GM12865 (cell line): ENCODE measurements around the gene MPV17.

Experiments used
- DNase-seq: peaks from one replicate; pipeline ENCODE4 v3.0.0; 2010; ENCODE audit warnings: low read depth
- H3K4me3 ChIP-seq: 2 replicates; pipeline ENCODE4 v1.5.1; 2011; ENCODE audit warnings: mild to moderate bottlenecking, low read depth, low read length, control low read depth
- TF ChIP-seq, protein P1 (sequence below): IDR thresholded peaks from 2 replicates; pipeline ENCODE4 v1.5.1; 2011; ENCODE audit warnings: low read length, control low read depth, low read depth, inconsistent platforms; ENCODE audit not compliant: insufficient read depth; ENCODE audit errors: missing control alignments

Gene MPV17

DNA sequence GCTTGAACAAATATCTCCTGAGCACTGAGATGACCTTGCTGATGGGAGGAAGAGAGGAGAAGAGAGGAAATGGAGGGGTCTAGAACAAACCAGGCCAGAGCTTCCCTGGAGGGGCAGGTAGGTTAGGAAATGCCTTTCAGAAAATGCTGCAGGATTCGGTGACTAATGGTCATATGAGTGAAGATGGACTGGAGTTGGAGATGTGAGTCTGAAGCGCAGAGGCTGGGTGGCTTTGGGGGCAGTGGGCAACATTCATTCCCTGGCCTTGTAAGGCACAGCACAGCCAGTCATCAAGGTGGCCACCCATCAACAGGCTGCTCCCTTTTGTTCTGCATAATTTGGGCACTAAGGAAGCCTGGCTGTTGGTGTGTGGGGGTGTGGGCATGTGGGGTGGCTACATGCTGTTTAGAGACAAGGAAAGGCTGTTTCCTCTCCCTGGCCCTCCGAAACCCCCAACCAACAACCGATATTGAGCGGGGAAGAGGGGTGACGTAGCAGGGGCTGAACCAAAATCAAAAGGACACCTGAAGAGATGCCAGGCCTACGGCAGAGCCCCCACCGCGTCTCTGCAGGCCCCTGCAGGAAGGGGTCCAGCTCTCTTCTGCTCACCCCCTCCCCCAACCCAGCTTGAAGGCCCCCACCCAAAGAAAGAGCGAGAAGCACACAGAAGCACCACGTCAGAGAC lies 61.5 kb downstream of the MPV17 start:
- no peak overlapping the region for H3K4me3 ChIP-seq
- TF ChIP-seq, protein P1, sequence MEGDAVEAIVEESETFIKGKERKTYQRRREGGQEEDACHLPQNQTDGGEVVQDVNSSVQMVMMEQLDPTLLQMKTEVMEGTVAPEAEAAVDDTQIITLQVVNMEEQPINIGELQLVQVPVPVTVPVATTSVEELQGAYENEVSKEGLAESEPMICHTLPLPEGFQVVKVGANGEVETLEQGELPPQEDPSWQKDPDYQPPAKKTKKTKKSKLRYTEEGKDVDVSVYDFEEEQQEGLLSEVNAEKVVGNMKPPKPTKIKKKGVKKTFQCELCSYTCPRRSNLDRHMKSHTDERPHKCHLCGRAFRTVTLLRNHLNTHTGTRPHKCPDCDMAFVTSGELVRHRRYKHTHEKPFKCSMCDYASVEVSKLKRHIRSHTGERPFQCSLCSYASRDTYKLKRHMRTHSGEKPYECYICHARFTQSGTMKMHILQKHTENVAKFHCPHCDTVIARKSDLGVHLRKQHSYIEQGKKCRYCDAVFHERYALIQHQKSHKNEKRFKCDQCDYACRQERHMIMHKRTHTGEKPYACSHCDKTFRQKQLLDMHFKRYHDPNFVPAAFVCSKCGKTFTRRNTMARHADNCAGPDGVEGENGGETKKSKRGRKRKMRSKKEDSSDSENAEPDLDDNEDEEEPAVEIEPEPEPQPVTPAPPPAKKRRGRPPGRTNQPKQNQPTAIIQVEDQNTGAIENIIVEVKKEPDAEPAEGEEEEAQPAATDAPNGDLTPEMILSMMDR: no peak

More for the DNA sequence above, 61.5 kb downstream of the MPV17 start:
- no peak for DNase-seq
